ENCODE measurements around the gene PPP1R14D.

DNA sequence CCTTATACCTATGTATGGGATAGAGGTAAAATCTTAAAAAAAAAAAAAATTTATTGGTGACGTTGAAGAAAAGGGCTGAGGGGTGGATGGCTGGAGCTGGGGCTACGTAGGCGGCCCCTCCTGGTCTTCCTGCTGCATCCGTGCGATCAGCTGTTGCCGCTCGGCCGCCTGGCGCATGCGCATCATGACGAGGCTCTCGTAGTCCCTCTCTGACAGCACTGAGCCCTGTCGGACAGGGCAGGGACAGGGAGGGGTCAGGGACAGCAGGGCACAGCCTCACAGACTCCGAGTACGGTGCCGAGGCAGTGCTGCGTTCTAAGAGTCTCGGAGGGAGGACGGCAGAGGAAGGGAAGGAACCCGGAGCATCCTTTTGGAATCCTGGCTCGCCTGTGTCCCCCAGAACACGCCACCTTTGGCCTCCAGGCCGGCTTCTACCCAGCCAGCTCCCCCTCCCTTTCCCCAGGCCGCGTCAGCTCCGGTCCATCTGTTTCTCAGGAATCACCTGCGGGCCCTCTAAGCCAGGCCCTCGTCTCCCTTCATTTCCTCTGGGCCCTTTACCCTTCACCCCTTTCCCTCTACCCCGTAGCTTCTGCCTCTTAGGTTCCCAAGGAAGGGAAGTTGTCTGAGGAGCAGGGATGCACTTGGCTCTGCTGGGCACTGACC lies 60.5 kb downstream of the PPP1R14D start:
- TF ChIP-seq CTCF (IDR thresholded peaks at IDR 0.05; ENCODE audit: low read length): no peak
- TF ChIP-seq EZH2 (optimal IDR thresholded peaks at IDR 0.05; ENCODE audit: low read depth, low read length): no peak

All from MM.1S (cell line).